ENCODE measurements around the gene NAP1L4.

DNA sequence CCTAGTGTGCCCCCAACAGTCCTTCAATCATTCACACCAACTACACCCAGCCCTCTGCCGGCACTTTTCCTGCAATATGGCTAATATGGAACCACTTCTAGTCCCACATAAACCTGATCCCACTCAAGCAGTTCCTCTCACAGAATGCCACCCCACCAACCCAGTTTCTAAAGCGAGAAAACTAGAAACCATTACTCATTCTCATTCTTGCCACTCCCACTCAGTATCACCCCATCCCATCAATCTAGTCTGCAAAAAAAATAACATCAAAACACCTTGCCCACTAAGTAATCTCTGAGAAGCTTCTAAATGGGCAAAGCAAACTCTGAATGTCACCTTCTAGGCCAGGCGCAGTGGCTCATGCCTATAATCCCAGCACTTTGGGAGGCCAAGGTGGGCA, 17.9 kb downstream of the NAP1L4 start:
- TF ChIP-seq YY1 (IDR thresholded peaks at IDR 0.05; ENCODE audit: insufficient read depth, insufficient read length) (no peak), SUZ12 (IDR thresholded peaks at IDR 0.05; ENCODE audit: extremely low read depth, insufficient read depth, insufficient read length) (no peak), ZNF274 (IDR thresholded peaks at IDR 0.05; ENCODE audit: low read depth, low read length) (no peak)
